NT2/D1 (cell line): ENCODE results near the gene HSD17B14.

Source experiments
- YY1 ChIP-seq: IDR thresholded peaks from 2 replicates; pipeline ENCODE4 v1.6.1; 2011; ENCODE audit not compliant: insufficient read length, insufficient read depth
- ZNF274 ChIP-seq: IDR thresholded peaks from 2 replicates; pipeline ENCODE4 v1.6.1; 2011; ENCODE audit warnings: mild to moderate bottlenecking, low read depth, low read length

DNA sequence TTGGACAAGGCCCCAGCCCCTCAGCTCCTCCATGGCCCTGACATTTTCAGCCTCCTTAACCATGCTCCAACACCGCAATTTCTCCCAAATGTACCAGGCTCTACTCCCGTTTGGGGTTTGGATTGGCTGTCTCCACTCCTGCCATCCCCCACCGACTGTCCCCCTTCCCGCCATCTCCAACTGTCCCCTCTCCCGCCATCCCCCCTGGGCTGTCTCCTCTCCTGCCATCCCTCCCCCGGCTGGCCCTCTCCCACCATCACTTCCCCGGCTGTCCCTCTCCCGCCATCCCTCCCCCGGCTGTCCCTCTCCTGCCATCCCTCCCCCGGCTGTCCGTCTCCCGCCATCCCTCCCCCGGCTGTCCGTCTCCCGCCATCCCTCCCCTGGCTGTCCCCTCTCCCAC lies 30.8 kb downstream of the HSD17B14 start:
- TF ChIP-seq ZNF274 (no peak), YY1 (no peak)
